Fibroblast of pulmonary artery (primary cell): ENCODE results near the gene SMIM41.

Source experiments
- DNase-seq: peaks from one replicate; pipeline ENCODE4 v3.0.0-alpha.2; 2010; ENCODE audit warnings: low read depth
- H3K4me3 ChIP-seq: replicated peaks from 2 replicates; pipeline ENCODE4 v1.5.1; 2011; ENCODE audit warnings: low read depth, mild to moderate bottlenecking, control low read depth, low read length, moderate library complexity
- TF ChIP-seq, protein P1 (sequence below): IDR thresholded peaks from 2 replicates; pipeline ENCODE4 v1.5.1; 2011; ENCODE audit warnings: mild to moderate bottlenecking, control low read depth, low read length, inconsistent platforms; ENCODE audit errors: missing control alignments

The SMIM41 gene

DNA sequence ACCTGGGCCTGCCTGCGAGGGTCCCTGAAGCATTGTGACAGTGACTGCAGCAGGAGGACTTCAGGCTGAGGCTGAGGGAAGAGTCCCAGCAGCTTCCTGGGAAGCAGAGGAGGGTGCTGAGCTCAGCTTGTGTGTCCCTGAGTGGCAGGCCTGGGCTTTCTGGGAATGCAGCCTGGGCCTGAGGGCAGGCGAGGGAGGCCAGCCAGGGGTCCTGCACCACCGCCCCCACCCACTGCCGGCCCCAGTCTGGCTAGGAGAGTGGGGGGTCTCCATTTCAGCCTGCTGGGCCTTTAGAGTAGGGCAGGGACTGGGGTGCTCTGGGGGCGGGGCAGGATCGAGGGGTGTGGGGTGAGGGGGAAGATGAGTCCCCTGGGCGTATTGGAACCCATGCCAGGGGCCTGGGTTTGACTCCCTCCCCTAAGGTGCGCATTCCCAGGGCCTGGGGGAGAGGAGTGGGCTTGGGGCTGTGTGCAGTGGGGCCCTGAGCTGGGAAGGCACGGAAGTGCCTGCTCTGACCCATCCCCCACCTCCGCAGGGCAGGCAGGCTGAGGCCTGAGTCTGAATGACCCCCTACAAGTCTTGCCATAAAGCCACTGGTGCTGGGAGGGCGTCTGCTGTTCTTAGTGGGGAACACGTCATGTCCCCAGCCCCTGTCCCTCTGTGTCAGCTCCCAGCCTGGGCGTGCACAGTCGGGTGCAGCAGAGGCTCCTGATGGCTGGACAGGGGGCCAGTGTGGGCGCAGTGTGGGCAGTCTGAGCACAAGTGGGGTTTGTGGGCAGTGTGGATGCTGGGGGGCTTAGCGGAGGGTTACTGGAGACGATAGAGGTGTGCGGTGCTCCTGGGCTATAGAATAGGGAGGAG is 66.0 kb downstream of the SMIM41 start:
- no peak for DNase-seq
- no peak overlapping the region for H3K4me3 ChIP-seq
- TF ChIP-seq, protein P1, sequence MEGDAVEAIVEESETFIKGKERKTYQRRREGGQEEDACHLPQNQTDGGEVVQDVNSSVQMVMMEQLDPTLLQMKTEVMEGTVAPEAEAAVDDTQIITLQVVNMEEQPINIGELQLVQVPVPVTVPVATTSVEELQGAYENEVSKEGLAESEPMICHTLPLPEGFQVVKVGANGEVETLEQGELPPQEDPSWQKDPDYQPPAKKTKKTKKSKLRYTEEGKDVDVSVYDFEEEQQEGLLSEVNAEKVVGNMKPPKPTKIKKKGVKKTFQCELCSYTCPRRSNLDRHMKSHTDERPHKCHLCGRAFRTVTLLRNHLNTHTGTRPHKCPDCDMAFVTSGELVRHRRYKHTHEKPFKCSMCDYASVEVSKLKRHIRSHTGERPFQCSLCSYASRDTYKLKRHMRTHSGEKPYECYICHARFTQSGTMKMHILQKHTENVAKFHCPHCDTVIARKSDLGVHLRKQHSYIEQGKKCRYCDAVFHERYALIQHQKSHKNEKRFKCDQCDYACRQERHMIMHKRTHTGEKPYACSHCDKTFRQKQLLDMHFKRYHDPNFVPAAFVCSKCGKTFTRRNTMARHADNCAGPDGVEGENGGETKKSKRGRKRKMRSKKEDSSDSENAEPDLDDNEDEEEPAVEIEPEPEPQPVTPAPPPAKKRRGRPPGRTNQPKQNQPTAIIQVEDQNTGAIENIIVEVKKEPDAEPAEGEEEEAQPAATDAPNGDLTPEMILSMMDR: no peak

DNA sequence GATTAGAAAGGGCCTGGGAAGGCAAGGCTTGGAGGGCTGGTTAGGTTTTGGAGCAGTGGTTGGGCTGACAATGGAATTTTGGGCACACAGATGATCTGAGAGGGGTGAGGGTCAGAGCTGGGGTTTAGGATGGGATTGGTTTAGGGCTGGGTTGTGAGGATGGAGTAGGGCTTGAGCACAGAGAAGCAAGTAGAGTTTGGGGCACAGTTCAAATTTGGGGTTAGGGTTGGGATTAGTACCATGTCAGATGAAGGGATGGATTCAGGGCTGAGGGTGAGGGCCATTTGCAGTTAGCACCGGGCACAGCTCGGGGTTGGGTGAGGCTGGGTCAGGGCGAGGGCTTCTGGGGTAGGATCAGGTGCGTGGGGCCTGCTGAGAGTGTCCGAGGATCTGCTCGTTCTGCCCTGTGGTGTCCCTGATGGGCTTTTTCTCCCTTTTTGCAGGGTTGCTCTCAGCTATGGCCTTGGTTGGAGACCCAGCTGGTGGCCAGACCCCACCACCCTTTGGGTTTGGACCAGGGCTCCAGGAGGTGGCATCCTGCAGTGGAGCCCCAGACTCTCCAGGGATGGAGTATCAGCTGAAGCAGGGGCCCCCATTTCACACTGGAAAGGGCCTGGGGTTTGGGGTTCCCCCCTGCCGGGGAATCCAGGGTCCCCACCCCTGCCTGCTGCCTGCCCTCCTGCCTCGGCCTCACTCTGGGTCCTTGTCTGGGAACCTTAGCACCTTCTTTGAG is 66.8 kb downstream of the SMIM41 start:
- no peak for DNase-seq
- H3K4me3 ChIP-seq: no peak overlapping the region
- TF ChIP-seq, protein P1: no peak

DNA sequence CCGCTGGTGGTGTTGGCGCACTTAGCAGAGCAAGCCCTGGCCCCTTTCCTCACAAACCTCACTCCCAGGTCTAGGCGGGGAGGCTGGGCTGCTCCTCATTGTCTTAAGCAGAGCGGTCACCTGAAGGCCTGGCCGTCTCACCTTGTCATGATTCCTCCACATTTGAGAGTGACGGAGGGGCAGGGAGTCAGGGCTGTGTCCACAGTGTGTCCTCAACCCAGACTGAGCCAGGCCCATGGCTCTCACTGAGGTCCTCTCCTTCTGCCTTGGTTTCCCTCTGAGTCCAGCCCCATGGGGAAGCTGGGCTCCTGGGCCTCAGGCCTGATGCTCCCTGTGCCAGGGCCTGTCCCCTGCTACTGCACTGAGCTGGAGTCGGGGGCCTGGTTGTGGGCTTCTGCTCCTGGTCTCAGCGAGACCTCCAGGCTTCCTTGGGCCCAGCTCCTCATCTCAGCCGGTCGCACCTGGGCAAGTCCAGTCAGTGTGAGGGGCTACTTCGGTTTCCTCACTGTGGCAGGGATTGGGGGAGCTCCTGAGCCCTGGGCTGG is 67.4 kb downstream of the SMIM41 start:
- DNase-seq: no peak
- TF ChIP-seq, protein P1: no peak
- H3K4me3 ChIP-seq: no peak overlapping the region

DNA sequence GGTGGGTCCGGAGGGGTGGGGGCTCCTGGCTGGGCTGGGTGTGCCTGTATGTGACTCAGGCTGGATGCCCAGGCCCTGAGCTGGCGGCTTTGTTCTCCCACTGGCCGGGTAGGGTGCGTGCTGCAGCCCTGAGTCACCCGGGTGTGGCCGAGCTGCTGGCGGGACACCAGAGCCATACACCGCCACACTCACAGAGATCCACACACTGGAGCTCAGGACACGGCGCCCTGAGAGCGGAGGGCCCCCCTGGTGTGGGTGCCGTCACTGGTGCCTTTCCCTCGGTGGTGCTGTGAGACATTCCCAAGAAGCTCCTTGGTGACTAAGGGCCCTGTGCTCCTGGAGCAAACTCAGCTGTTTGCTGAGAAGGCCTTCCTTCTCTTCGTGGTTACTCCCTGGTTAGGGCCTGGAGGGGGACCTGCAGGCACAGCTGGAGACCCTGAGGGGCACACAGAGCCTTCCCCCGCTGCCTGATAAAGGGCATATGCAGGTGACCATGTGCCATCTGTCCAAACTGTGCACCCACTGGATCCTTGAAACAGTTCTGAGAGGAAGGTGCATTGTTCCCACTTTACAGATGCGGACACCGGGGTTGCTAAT is 68.0 kb downstream of the SMIM41 start:
- no peak overlapping the region for H3K4me3 ChIP-seq
- TF ChIP-seq, protein P1: no peak
- DNase-seq: peak; percentile 94

DNA sequence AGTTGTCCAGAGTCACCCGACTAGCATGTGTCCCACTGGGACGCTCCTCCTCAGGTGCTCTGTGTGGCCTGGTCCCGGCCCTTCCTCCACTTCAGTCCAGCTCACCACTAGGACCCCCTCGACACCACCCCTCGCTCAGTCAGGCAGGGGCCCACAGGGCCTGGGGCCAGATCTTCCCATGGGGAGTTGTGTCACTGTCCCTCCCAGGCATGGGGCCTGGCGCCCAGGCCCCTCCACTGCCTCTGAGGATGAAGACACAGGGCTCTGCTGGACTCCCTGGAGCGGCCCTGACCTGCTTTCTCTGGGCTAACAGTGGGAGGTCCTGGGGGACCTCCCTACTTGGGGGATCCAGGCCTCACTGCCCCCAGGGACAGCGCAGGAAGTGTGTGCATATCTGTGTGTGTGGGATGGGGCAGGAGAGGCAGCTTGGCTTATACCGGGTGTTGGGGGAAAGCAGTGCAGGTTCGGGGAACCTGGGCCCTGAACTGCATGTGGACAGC is 68.5 kb downstream of the SMIM41 start:
- no peak for DNase-seq
- H3K4me3 ChIP-seq: no peak overlapping the region
- TF ChIP-seq, protein P1: no peak

DNA sequence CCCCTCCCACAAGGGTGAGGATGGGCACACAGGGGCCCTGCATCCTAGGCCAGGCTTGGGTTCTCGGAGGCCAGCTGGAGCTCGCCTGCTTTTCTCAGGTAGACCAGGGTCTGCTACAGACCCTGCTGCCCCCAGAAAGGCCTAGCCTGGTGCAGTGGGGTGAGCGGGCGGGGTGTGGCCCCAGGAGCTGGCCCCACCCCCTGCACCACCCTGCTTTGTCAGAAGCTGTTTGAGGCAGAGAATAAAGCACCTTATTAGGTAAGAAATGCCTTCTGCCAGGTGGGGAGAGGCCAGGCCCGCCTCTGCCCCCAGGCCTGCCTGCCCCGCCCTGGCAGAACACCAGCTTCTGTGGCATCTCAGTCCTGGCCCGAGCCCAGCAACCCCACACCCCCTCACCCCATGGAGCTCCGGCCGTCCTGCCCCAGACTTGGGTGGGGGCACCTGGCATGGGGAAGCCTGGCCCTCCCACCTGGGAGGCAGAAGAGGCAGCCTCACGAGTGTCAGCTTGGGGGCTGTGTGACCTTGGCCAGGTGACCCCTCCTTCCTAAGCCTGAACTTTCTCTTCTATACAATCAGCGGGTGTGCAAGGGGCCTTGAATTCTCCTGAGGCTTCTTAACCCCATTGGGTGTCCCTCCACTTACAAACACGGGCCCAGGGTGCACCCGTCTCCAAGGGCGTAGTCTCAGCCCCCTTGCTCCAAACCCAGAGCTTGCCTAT is 69.1 kb downstream of the SMIM41 start:
- TF ChIP-seq, protein P1: no peak
- H3K4me3 ChIP-seq: no peak overlapping the region
- DNase-seq: no peak
